C4-2B (cell line): ENCODE data around the gene CDA.
A peak's percentile ranks its signal among the peaks of the same experiment; 100 is the strongest.

Experiments used
- CTCF ChIP-seq: fragments of 450-650 bp; conservative IDR thresholded peaks from 2 replicates; pipeline ENCODE4 v1.5.1; 2017; ENCODE audit warnings: mild to moderate bottlenecking
- ZFX ChIP-seq: fragments of 450-650 bp; IDR thresholded peaks from 2 replicates; pipeline ENCODE4 v1.6.1; 2017

GRCh38 chr1:20575541-20576336 lies 13.2 kb upstream of the CDA start:
- peak; percentile 37 for TF ChIP-seq CTCF
- TF ChIP-seq ZFX = no peak
